ENCODE data around the gene NELFA.
A peak's percentile ranks its signal among the peaks of the same experiment; 100 is the strongest.

The NELFA gene

DNA sequence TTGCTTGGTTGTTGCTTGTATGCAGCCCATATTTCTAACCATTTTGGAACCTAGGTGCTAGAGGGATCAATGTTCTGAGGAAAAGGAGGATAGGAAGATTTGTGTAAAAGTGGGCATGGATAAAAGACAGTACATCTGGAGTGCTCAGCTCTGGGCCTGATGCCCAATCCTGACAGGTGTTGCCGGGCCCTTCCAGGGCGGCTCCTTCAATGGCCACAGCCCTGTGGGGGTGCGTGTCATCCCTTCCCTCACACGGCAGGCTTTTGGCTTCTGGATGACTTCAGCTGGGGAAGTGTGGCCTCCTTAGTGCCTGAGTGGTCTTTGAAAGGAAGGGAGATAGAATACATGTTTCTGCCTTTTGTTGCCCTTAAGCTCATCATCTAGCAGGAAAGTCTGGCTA is 47.2 kb downstream of the NELFA start:
- no peak for DNase-seq

DNA sequence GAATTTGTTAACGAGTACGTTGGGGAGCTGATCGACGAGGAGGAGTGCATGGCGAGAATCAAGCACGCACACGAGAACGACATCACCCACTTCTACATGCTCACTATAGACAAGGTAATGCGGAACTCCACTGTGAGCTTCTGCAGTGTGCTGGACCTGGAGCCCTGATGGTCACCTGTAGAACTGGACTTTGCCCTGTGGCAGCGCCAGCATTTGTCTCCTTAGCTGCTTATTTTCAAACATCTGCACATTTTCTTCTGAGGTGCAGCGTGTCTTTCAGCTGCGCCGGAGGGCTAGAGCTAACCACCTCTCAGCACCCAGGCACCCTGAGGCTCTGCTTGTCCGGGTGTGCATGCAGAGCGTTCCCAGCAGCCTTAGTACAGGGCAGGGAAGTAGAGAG is 47.7 kb downstream of the NELFA start:
- no peak for DNase-seq

DNA sequence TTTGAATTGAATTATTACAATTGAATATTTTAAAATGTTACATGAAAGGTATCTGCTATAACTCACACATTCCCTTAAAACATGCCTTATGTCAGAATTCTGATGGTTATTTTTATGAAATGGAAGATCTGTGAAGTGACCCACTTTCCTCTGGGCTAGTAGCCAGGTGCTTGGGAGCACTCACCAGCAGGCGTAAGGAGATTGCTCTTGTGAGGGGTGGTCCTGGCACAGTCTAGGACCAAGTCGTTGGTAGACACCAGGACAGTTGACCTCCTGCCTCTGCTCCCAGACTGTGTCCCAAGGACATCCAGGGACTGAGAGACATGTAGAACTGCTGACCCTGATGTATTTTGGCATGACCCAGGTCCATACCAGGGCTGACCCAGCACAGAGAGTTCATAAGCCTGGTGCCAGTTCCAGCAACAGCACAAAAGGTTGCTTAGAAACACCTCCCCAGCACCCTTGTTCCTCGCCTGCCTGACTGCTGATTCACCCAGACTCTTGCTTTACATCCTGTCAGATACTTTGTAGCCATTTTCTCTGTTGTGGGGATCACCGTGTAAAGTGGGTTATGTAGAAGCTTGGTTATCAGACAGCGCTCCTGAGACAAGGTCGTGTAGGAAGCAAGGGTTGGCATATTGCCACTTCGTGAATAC is 48.5 kb downstream of the NELFA start:
- DNase-seq: no peak

DNA sequence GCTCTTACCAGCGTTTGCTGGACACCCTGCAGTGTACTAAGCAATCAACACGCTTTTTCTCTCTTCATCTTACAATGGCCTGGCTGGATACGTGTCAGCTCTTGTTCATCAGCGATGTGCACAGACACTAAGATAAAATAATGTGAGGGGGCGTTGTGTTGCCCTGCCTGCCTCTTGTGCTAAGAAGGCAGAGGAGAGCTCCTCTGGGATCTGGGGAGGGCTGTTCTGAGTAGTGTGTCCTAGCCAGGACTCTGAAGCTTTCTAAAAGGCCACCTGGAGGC is 49.7 kb downstream of the NELFA start:
- no peak for DNase-seq

DNA sequence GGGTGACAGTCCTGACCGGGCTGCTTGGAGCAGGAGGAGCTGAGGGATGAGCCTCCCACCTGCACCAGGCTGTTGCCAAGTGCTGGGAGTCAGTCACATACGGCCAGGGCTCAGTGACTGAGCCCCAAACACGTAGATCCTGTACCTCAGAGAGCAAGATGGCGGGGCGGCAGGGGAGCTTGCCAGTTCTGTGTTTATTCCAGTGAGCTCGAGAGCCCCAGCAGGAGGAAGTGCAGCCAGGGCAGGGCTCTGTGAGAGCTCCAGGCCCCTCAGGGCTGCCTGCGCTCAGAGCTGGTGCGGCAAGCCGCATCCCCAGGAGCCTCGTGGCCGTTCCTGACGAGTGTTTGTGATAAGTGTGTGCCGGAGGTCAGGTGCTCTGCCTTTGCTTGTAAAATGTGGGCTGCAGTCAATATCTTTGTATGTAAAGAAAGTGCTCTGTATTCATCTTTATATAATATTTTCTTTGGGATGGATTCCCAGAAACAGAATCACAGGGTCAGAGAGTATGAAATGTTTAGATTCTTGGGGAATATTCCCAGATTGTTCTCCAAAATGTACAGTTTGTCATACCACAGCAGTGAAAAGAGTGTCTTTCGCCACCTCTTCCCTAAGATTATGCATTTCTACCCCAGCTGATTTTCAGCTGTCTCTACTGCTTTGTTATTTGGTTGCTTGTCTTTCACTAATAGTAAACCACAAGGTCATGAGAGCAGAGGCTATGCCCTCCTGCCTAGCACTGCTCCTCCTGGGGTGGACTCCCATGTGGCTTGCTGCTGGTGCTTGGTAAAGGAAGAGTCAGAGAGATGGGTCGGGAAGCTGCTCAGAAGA is 50.3 kb downstream of the NELFA start:
- no peak for DNase-seq

DNA sequence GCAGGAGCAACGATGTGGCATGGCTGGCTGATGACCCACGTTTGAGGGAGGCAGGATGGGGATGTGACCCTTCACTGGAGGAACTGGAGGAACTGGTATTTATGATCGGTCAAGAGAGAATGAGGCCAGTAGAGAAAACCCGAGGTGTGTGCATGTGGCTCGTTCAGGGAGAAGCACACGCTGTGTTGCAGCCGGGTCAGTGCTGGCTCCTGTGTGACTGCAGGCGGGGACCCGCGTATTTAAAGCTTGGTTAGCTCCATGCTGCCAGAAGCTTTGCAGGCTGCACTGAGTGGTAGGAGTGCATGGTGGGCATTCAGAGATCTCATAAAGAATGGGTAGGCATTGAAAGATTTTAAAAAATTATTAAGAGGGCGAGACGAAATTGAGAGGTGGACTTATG is 52.1 kb downstream of the NELFA start:
- DNase-seq: no peak

DNA sequence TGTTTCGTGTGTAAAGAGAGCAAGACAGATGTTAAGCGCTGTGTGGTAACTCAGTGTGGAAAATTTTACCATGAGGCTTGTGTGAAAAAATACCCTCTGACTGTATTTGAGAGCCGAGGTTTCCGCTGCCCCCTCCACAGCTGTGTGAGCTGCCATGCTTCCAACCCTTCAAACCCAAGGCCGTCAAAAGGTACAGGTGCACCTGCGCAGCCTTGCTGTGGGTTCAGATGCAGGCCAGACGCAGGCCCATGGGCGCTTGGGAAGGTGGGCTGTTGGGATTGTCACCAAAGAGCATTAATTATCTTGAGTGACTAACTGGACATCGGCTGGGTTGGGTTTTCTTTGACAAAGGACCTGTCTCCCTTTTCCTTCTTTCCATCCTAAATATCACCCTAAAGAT is 55.4 kb downstream of the NELFA start:
- DNase-seq: no peak

DNA sequence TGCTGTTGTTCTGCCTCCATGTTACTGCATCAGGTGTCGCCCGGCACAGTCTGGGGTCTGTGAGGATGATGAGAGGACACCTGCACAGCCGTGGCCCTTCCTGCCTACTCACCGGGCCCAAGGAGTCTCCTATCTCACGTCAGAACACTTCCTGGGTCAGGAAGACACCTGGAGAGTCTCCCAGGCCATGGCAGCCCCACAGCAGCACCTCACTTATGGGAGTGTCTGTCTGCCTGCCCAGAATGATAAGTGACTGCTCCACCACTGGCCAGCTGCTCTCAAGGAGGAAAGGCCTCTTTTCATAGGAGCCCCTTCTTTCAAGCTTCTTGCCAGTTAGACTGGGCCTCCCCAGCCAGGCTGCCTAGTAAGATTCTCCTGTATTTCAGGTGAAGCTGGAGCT is 56.1 kb downstream of the NELFA start:
- no peak for DNase-seq

DNA sequence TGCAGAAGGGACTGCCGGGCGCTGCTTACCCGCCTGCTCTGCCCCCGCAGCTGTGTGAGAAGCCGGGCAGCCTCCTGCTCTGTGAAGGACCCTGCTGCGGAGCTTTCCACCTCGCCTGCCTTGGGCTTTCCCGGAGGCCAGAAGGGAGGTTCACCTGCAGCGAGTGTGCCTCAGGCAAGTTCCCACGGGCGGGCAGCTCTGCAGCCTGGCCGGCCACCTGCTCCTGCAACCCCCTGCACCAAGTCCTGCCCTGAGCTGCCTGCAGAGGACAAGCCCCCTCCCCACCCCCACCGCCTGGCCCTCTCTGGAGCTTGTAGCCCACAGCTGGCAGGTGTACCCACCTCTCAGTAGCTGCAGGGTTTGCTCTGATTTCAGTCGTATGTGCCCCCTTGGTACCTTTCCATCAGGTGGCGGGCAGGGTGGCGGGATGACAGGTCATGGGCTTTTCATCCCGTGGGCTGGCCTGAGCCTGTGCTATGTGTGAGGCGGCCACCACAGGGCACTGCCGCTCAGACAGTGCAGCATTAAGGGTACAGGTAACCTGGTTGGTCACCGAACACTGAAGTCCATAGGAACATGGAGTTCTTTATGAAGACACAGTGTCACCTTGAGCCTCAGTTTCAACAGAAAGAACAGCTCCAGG is 56.6 kb downstream of the NELFA start:
- DNase-seq: no peak

DNA sequence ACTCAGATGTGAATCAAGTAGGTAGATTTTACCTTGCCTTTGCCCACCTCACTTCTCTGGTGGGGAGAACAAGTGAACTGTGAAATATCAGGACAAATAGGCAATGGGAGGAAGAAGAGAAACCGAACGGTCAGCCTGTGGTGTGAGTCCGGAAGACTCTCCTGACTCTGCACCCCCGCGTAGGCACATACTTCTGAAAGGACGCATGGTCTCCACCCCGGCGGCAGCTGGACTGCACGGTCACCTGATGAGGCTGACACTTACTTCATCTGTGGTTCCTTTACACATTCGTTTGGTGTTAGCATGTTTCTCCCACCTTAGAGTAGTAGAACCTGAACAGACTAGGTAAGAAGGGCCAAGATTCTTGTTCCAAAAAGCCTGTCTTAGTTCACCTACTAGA is 58.4 kb downstream of the NELFA start:
- DNase-seq: no peak

DNA sequence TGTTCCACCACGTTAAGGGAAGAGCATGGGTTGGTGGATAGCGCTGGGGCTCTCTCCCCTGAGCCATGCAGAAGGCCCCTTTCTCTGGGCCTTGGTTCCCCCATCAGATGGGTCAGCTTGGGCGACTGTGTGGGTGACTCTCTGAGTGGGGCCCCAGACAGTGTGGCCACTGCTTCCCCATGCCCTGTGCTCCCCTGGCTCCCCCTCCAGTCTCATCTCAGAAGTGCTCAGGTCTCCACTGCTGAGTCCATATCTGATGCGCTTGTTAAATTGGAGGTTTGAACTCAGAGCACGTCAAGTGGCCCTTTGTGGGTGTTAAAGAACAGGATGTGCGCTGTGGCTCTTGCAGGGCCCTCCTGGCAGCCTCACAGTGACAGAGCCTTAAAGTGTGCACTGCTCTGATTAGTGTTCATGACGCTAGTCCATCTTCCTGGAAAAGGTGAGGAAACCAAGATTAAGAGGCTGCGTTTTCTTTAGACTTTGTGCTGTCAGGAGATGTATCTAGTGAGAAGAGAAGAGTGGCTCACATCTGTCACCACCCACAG is 59.8 kb downstream of the NELFA start:
- no peak for DNase-seq

DNA sequence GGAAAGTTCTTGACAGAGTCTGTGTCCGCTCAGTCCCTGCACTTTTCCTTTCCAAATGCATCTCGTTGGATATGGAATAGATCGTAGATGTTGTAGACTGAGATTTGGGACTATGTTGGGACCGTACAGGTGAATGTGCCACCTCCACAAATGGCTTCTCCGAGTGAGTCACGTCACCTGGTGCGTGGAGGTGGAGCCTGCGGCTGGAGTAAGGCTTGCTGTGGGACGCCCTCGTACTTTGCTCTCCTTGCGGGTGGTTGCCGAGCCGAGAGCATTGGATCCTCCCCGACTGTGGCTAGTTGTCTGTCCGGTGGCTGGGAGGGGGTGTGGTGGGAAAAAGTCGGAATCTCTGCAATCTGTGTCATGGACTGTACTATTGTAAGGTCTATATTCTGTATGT is 60.5 kb downstream of the NELFA start:
- no peak for DNase-seq

DNA sequence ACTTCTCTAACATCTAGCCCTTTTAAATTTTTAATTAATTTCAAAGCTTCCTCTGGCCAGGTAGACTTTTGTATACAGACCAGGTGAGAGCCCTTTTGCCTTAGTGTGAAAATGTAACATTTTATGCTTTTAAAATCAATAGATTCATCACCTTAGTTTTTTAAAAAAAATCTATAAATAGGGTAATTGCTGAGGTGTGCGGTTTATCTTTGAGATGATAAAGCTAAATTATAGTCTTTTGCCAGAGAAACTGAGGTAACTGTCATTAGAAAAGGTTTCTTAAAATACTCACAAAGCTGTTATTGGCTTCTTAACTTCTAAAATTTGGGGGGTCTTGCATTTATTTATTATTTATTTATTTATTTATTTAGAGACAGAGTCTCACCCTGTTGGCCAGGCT is 62.9 kb downstream of the NELFA start:
- no peak for DNase-seq

DNA sequence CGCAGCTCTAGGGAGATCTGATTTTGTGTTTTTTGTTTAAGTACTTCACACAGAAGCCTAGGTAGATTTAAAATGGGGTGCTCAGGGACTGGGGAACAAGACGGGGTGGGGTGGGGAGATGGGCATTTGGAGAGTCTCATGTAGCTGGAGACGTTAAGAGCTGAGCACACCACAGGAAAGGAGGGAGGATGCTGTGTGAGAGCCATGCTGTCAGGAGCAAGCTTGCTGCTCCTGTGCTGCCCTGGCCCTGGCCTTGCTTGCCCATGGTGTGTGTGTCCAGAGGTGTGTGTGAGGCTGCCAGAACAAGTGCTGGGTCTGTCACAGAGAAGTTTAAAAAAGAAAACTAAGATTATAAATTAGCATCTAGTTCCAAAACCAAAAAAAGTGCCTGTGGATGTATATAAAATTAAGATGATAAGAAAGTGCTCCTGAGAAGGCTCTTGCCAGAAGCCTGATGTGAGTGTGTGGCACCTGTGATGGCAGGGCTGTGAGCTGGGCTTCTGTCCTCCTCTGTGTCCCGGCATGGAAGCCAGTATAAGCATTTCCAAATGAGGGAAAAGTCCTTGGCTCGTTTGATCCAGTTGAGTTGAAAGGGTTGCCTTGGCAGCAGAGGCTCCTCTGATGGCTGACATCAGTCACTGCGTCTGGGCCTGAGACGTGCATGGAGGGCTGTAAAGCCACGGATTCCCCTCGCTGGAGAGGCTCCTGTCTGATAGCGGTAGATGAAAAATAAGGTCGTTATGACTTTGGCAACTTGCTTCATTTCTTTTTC is 63.5 kb downstream of the NELFA start:
- no peak for DNase-seq

DNA sequence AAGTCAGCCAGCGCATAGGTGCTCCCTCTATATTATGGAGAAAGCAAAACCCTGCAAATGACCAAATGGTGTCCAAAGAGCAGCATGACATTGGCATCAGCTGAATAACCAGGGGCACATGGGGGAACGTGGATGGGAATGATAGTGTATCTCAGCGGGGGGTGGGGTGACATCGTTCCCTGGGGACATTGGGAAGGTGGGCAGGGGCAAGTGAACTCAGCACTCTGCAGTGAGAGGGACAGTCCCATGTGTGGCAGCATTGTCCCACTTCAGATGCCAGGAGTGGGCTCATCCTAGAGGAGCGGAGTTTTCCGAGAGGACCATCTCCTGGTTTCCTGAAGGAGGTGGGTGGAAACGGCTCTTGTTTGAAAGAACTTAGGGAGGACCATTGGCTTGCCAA is 64.8 kb downstream of the NELFA start:
- no peak for DNase-seq

DNA sequence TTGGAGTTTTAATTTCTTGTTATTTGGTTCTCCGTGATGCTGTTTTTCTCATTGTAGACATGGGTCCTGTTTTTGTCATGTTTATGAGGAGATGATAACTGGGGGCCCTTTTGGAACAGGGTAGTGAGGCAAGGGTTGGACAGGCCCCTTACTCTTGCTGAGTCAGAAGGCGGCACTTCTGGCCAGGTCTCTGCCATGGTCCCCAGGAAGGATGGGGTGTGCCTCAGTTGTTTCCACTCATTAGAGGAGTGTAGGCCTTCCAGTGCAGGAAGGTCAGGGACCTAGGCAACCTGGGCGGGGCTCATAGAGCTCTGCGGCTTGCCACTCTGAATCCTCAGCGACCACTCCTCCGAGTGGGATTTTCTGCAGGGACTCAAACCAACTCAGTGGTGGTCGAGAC is 68.2 kb downstream of the NELFA start:
- no peak for DNase-seq

DNA sequence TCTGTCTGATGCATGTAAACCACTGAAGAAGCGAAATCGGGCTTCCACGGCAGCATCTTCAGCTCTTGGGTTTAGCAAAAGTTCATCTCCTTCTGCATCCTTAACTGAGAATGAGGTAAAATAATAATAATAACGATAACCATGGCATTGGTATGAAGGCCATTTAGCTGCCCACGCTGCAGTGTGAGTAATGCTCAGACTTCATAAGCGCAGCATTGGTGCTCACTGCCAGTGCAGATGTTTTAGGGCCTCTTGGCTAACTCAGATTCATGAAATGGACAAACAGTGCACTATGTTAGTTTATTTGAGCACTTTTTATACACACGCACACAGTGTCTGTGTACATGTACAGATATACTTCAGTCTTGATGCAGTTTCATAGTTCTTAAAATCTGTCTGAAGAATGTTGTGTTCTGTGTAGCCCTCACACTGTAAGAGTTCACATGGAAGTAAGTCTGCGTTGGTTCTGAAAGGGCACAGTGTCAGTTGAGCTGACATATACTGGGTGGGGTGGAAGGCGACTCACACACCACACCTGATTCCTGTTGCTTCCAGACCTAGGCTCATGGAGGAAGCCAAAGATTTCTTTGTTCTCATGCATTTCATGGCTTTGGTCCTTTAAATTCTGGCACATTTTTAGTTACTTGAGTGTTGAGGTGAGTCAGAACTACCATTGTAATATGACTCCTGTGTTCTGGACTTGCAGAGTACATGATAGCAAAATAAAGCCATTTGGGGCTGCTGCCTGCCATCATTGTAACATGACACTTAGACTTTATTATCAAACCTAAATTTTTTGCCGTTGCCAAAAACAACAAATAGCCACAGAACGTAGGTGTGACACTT is 68.9 kb downstream of the NELFA start:
- DNase-seq: no peak

DNA sequence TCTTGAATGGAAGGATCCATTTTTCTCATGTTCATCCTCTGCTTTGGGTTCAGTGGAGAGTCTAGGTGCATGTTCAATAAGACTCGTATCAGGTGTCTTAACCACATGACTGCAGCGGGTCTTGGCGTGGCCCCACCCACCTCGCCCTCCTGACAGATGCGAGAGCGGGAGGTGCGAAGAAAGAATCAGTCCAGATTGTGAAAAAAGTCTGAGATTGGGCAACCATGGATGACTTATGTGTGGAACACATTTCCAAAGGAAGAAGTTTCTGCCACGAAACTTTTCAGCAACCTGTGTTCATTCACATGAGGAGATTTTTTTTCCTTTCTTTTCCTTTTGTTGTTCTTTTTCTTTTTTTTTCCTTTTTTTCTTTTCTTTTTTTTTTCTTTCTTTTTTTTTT is 70.7 kb downstream of the NELFA start:
- peak; percentile 21 to 38 (median 26) for DNase-seq

DNA sequence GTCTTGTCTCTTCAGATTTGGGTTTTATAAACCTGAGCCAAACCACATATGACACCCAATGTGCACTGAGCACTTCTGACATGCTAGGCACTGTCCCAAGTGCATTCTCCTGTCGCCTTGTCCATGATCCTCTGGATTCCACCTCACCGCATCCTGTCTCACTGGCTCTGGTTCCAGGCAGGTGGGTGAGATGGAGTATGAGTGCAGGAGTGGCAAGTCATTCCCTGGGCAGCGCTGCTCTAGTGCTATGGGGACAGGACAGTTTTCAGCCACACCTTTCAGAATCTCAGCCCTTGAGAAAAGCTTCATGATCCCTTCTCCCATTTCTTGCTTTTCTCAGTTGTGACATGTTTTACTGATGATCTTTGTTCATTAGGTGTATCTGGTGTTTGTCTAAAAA is 71.2 kb downstream of the NELFA start:
- no peak for DNase-seq

DNA sequence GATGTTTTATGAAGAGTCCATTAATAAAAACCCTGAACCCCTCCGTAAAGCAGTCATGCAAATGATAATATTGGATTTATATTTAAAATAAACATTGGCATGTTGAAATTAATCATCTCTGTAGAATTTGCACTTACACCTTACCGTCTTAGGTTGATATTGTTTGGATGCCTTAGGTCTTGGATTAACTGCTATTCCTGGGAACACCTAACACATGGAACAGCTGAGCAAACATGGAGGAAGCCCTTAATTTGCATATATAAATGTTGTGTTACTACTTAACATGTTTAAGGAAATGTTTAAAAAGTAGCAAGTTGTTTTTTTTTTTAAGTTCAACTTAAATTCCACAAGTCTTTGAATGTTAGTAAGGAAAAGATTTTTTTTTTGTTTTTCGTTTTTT is 75.1 kb downstream of the NELFA start:
- no peak for DNase-seq

DNA sequence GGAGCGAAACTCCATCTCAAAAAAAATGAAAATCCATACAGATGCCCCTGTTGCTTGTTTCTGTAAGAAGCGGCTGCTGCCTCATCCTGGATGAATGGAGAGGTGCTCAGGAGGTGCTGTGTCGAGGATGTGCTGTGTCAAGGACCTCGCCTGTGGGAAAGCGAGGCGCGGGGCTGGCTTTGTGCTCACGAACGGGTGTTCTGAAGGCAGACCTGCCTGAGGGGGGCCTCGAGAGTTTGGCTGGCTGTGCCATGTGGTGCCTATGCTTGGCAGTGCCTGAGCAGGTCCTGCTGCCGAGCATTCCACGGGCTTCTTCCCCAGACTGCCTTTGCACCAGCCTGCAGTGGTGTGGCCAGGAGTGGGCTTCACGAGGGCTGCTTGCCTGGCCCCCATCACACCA is 76.0 kb downstream of the NELFA start:
- no peak for DNase-seq
